Measurements from ENCODE around the gene PREP.

- TF ChIP-seq POLR2AphosphoS5 (IDR thresholded peaks at IDR 0.05; ENCODE audit: low read depth) (no peak), GABPA (IDR thresholded peaks at IDR 0.05; ENCODE audit: low read depth) (no peak)
- TF ChIP-seq, protein P1, sequence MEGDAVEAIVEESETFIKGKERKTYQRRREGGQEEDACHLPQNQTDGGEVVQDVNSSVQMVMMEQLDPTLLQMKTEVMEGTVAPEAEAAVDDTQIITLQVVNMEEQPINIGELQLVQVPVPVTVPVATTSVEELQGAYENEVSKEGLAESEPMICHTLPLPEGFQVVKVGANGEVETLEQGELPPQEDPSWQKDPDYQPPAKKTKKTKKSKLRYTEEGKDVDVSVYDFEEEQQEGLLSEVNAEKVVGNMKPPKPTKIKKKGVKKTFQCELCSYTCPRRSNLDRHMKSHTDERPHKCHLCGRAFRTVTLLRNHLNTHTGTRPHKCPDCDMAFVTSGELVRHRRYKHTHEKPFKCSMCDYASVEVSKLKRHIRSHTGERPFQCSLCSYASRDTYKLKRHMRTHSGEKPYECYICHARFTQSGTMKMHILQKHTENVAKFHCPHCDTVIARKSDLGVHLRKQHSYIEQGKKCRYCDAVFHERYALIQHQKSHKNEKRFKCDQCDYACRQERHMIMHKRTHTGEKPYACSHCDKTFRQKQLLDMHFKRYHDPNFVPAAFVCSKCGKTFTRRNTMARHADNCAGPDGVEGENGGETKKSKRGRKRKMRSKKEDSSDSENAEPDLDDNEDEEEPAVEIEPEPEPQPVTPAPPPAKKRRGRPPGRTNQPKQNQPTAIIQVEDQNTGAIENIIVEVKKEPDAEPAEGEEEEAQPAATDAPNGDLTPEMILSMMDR (IDR thresholded peaks at IDR 0.05; ENCODE audit: insufficient read depth, low read length) = no peak
Observed at GRCh38 chr6:105317607-105318533, 85.0 kb downstream of the PREP start.
